SK-N-MC (cell line): ENCODE measurements around the gene PRKN.

Experiments
- DNase-seq: peaks from one replicate; pipeline ENCODE4 v3.0.0-alpha.2; 2011; ENCODE audit warnings: low read depth, low spot score
- H3K27ac ChIP-seq: fragments of 200-600 bp; sonication (generic); 2 replicates; pipeline ENCODE4 v1.5.1; 2016; ENCODE audit warnings: mixed run types
- H3K36me3 ChIP-seq: fragments of 200-600 bp; sonication (generic); 2 replicates; pipeline ENCODE4 v1.6.1; 2017; ENCODE audit warnings: antibody characterized with exemption, low read length, mixed read lengths; ENCODE audit not compliant: insufficient read depth
- H3K4me3 ChIP-seq: fragments of 200-600 bp; sonication (generic); 2 replicates; pipeline ENCODE4 v1.5.1; 2016
- H3K9ac ChIP-seq: fragments of 200-600 bp; sonication (generic); 2 replicates; pipeline ENCODE4 v1.8.0; 2017; ENCODE audit warnings: mixed run types, mixed read lengths; ENCODE audit not compliant: insufficient read length
- H3K9me3 ChIP-seq: fragments of 200-600 bp; sonication (generic); 2 replicates; pipeline ENCODE4 v1.6.1; 2017; ENCODE audit warnings: low read depth, mild to moderate bottlenecking, antibody characterized with exemption, low read length, moderate library complexity, mixed read lengths
- EZH2 ChIP-seq: fragments of 200-600 bp; sonication (generic); IDR thresholded peaks from one replicate; pipeline ENCODE4 v1.6.1; 2017; ENCODE audit warnings: antibody characterized with exemption
- FOXP2 ChIP-seq: optimal IDR thresholded peaks from 2 replicates; pipeline ENCODE3; 2011; ENCODE audit warnings: mild to moderate bottlenecking, moderate library complexity; ENCODE audit not compliant: insufficient read depth; ENCODE audit errors: extremely low read length, control extremely low read depth
- POLR2AphosphoS5 ChIP-seq: IDR thresholded peaks from 2 replicates; pipeline ENCODE4 v1.6.1; 2012; ENCODE audit warnings: mild to moderate bottlenecking, low read depth, low read length, borderline replicate concordance

The PRKN gene

DNA sequence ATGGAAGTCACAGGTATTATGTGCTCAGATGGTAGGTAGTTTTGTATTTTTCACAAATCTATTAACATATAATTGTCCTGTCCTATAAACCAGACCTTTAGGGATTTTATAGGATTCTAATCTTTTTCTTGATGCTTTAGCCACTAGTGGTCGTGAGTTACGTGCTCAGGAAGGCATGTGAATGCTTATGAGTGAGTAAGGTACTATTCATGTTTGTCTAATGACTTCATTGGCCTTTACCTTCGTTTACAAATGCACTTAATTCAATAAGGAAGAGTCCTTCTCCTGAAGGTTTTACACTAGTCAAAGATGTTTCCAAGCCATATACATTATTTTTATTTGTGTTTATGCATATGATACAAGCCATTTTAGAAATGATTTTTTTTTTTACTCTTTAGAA is 23.2 kb upstream of the PRKN start:
- TF ChIP-seq EZH2 (no peak), POLR2AphosphoS5 (no peak), FOXP2 (no peak)
- no peak for DNase-seq

DNA sequence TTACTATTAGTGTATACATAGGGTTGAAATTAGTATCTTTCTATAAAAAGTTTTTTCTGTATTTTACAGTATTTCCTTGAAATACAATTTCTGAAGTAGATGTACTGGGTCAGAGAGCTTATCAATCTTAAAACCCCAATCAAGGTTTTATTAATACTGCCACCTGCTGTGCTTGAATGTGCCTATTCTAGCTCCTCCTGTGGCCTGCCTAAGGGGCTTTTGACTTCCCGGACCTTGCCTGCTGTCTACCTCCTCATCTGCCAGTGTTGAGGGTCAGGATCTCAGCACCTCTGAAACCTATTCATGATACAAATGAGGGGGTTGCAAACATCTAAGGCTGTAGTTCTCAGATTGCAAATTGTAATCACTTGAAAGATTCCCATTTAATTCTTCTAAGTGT is 9.4 kb upstream of the PRKN start:
- DNase-seq: no peak
- Histone ChIP-seq H3K27ac (no peak overlapping the region), H3K36me3 (no peaks in the 10 kb centered on the region), H3K4me3 (no peak overlapping the region), H3K9me3 (no peaks in the 10 kb centered on the region), H3K9ac (no peak overlapping the region)
- TF ChIP-seq FOXP2: no peak

More for the DNA sequence above, 23.2 kb upstream of the PRKN start:
- H3K4me3 ChIP-seq: no peak overlapping the region
- no peak overlapping the region for H3K9ac ChIP-seq
- no peaks in the 10 kb centered on the region for H3K36me3 ChIP-seq
- no peak overlapping the region for H3K27ac ChIP-seq
- H3K9me3 ChIP-seq: no peaks in the 10 kb centered on the region

- Histone ChIP-seq H3K27ac (no peak overlapping the region), H3K36me3 (no peaks in the 10 kb centered on the region), H3K9ac (no peak overlapping the region), H3K9me3 (0 out of 2 replicates have a peak, but pooled peaks cover 3% of the 10 kb centered on the region), H3K4me3 (no peak overlapping the region)
- DNase-seq: no peak
- TF ChIP-seq FOXP2 (no peak), POLR2AphosphoS5 (no peak), EZH2 (no peak)
Observed at GRCh38 chr6:162733489-162733888, 5.9 kb upstream of the PRKN start.

- Histone ChIP-seq H3K9ac (no peak overlapping the region), H3K27ac (no peak overlapping the region), H3K9me3 (0 out of 2 replicates have a peak, but pooled peaks cover 3% of the 10 kb centered on the region)
Observed at GRCh38 chr6:162730502-162730901, 2.9 kb upstream of the PRKN start.

GRCh38 chr6:162728706-162729105 is 1.1 kb upstream of the PRKN start:
- no peak for DNase-seq
- Histone ChIP-seq H3K36me3 (no peaks in the 10 kb centered on the region), H3K4me3 (no peak overlapping the region), H3K27ac (no peak overlapping the region), H3K9ac (no peak overlapping the region), H3K9me3 (0 out of 2 replicates have a peak, but pooled peaks cover 3% of the 10 kb centered on the region)
- TF ChIP-seq EZH2: no peak
- no peak for TF ChIP-seq POLR2AphosphoS5
- no peak for TF ChIP-seq FOXP2

More at GRCh38 chr6:162730502-162730901, 2.9 kb upstream of the PRKN start:
- no peak for TF ChIP-seq EZH2
- no peak for TF ChIP-seq FOXP2
- no peak for TF ChIP-seq POLR2AphosphoS5
- no peak overlapping the region for H3K4me3 ChIP-seq
- no peaks in the 10 kb centered on the region for H3K36me3 ChIP-seq
- DNase-seq: no peak

- DNase-seq: no peak
- no peak overlapping the region for H3K27ac ChIP-seq
- 0 out of 2 replicates have a peak, but pooled peaks cover 3% of the 10 kb centered on the region for H3K9me3 ChIP-seq
- H3K9ac ChIP-seq: no peak overlapping the region
- H3K4me3 ChIP-seq: peak overlapping the region; percentile 91
- no peak for TF ChIP-seq EZH2
- TF ChIP-seq FOXP2: no peak
- TF ChIP-seq POLR2AphosphoS5: no peak
- H3K36me3 ChIP-seq: no peaks in the 10 kb centered on the region
Observed at GRCh38 chr6:162728197-162728596, 631 bp upstream of the PRKN start.

DNA sequence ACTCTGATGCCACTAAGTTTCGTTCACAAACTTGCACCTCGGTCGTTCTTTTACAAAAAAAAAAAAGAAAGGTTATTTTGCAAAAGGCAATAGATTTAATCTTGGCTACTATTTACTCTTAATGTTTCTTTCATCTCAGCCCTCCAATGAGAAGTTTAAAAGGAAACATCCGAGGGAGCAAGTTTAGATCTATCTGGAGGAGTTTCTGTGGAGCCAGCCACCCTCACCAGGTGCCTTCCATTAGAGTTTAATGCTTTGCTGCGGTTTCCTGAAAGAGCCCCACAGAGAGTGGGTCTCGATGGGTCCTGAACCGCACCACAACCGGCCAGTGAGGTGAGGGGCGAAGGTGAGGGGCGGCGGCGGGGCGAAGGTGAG is 632 bp downstream of the PRKN start:
- Histone ChIP-seq H3K9ac (peak overlapping the region; percentile 76), H3K36me3 (no peaks in the 10 kb centered on the region), H3K4me3 (peak overlapping the region; percentile 91), H3K9me3 (0 out of 2 replicates have a peak, but pooled peaks cover 3% of the 10 kb centered on the region), H3K27ac (no peak overlapping the region)
- no peak for DNase-seq
- no peak for TF ChIP-seq POLR2AphosphoS5
- TF ChIP-seq EZH2: no peak
- no peak for TF ChIP-seq FOXP2

DNA sequence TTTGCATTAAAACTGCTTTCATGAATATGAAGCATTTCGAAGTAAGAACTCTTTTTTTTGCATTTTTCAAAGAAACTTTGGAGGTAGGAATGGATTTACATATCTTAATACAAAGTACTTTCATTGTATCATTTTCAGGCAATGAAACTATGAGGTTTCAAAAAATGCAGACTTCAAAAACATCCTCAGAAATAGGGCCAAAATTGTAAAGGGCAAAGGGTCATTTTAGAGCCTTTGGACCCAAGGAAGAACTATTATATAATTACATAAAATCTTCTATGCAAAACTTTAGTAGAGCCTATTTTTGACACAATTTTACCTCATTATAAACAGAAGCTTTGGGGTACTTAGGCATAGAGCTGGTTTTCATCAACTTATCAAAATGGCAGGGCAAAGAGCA is 4.9 kb downstream of the PRKN start:
- Histone ChIP-seq H3K4me3 (no peak overlapping the region), H3K27ac (no peak overlapping the region), H3K9ac (no peak overlapping the region), H3K9me3 (no peaks in the 10 kb centered on the region), H3K36me3 (no peaks in the 10 kb centered on the region)
- TF ChIP-seq FOXP2 (no peak), POLR2AphosphoS5 (no peak)
- DNase-seq: no peak

- no peak for DNase-seq
- no peaks in the 10 kb centered on the region for H3K9me3 ChIP-seq
- TF ChIP-seq EZH2 (no peak), FOXP2 (no peak), POLR2AphosphoS5 (no peak)
- H3K9ac ChIP-seq: no peak overlapping the region
- H3K4me3 ChIP-seq: no peak overlapping the region
- no peaks in the 10 kb centered on the region for H3K36me3 ChIP-seq
- H3K27ac ChIP-seq: no peak overlapping the region
Observed at GRCh38 chr6:162722226-162722625, 5.3 kb downstream of the PRKN start.
